ENCODE data around the gene PRSS1. TPM values are rescaled to one million over a fixed set of nuclear protein-coding genes. Genes with fewer than 3 reads are reported as not detected.
"Not testable (repeated sequence)": the region's sequence is repeated elsewhere in the genome, so short reads cannot be mapped to it uniquely, and the experiment has no call there.

The PRSS1 gene
- total RNA-seq, 1 experiment from 2014 or later = not detected

DNA sequence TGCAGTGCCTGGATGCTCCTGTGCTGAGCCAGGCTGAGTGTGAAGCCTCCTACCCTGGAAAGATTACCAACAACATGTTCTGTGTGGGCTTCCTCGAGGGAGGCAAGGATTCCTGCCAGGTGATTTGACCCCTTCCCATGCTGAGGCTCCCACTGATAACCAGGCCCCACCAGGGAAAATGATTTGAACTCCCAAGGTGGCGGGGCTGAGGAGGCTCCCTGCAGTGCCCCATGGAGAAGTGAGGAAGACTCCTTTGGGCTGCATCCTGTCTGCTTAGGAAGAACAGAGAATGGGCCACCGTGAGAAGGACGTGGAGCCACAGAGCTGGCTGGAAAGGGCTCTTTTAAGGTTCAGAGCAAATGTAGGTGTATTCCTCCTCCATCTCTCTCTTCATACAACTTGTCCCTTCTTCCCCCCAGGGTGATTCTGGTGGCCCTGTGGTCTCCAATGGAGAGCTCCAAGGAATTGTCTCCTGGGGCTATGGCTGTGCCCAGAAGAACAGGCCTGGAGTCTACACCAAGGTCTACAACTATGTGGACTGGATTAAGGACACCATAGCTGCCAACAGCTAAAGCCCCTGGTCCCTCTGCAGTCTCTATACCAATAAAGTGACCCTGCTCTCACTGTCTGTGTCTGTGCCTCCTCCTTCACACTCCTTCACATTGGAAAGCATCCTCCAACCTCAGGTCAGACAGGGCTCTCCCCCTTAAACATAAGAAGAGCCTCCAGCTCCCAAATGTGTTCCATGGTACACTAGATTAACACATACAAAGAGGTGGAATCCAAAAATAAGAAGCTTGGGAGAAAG is 24.9 kb downstream of the PRSS1 start:
- TF ChIP-seq, protein P1, sequence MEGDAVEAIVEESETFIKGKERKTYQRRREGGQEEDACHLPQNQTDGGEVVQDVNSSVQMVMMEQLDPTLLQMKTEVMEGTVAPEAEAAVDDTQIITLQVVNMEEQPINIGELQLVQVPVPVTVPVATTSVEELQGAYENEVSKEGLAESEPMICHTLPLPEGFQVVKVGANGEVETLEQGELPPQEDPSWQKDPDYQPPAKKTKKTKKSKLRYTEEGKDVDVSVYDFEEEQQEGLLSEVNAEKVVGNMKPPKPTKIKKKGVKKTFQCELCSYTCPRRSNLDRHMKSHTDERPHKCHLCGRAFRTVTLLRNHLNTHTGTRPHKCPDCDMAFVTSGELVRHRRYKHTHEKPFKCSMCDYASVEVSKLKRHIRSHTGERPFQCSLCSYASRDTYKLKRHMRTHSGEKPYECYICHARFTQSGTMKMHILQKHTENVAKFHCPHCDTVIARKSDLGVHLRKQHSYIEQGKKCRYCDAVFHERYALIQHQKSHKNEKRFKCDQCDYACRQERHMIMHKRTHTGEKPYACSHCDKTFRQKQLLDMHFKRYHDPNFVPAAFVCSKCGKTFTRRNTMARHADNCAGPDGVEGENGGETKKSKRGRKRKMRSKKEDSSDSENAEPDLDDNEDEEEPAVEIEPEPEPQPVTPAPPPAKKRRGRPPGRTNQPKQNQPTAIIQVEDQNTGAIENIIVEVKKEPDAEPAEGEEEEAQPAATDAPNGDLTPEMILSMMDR (IDR thresholded peaks at IDR 0.05; ENCODE audit: unreplicated experiment) = no peak
- no peak for DNase-seq (ENCODE audit: unreplicated experiment)
- ChIA-PET CTCF (interaction anchor here (0.6 to 2.3 kb wide), 12 partner anchors 9 to 291 kb away, joined by 3 to 17 read pairs (median 4); no protein-coding TSS in a partner anchor), POLR2A (no interaction called here)
- Mint-ChIP-seq H3K27ac (ENCODE audit: low read depth, unreplicated experiment) (no peak overlapping the region), H3K27me3 (ENCODE audit: insufficient read depth, unreplicated experiment) (peaks cover 37% of the 10 kb centered on the region), H3K4me1 (ENCODE audit: insufficient read depth, unreplicated experiment) (peaks cover 13% of the 10 kb centered on the region), H3K4me3 (ENCODE audit: unreplicated experiment) (no peak overlapping the region), H3K9me3 (ENCODE audit: unreplicated experiment) (peaks cover 7% of the 10 kb centered on the region), H3K36me3 (ENCODE audit: insufficient read depth, unreplicated experiment) (no peaks in the 10 kb centered on the region)
- intact Hi-C loops (cut with micrococcal nuclease) = no loop called here
- BruUV-seq (replicated peaks) = no TSS peak

DNA sequence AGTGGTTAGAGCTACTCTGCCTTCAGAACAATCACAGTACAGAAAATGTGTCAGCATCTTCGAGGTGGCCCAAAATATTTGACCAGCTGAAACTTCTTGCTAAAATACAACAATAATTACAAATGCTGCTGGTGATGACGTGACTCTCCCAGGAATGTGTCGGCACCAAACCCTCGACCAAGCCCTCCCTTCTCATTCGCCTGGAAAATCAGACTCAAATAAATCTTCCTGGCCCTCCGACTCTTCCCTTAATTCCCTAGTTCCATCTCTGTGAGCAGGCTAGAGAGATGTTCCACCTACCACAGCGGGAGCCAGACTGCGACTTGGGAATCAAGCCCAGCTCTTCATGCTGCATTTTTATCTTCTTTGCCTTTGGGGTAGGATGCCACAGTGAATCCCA is 25.6 kb downstream of the PRSS1 start:
- peaks cover 7% of the 10 kb centered on the region for H3K9me3 Mint-ChIP-seq (ENCODE audit: unreplicated experiment)
- H3K27me3 Mint-ChIP-seq (ENCODE audit: insufficient read depth, unreplicated experiment) = peaks cover 30% of the 10 kb centered on the region
- no peak overlapping the region for H3K4me3 Mint-ChIP-seq (ENCODE audit: unreplicated experiment)
- DNase-seq (ENCODE audit: unreplicated experiment) = no peak
- TF ChIP-seq, protein P1 (IDR thresholded peaks at IDR 0.05; ENCODE audit: unreplicated experiment) = no peak
- H3K4me1 Mint-ChIP-seq (ENCODE audit: insufficient read depth, unreplicated experiment) = peaks cover 13% of the 10 kb centered on the region
- intact Hi-C loops (cut with micrococcal nuclease) = no loop called here
- no peaks in the 10 kb centered on the region for H3K36me3 Mint-ChIP-seq (ENCODE audit: insufficient read depth, unreplicated experiment)
- H3K27ac Mint-ChIP-seq (ENCODE audit: low read depth, unreplicated experiment) = no peak overlapping the region
- no TSS peak for BruUV-seq (replicated peaks)
- ChIA-PET CTCF (interaction anchor here (0.6 to 2.3 kb wide), 10 partner anchors 8 to 292 kb away, joined by 3 to 17 read pairs (median 4); no protein-coding TSS in a partner anchor), POLR2A (no interaction called here)

DNA sequence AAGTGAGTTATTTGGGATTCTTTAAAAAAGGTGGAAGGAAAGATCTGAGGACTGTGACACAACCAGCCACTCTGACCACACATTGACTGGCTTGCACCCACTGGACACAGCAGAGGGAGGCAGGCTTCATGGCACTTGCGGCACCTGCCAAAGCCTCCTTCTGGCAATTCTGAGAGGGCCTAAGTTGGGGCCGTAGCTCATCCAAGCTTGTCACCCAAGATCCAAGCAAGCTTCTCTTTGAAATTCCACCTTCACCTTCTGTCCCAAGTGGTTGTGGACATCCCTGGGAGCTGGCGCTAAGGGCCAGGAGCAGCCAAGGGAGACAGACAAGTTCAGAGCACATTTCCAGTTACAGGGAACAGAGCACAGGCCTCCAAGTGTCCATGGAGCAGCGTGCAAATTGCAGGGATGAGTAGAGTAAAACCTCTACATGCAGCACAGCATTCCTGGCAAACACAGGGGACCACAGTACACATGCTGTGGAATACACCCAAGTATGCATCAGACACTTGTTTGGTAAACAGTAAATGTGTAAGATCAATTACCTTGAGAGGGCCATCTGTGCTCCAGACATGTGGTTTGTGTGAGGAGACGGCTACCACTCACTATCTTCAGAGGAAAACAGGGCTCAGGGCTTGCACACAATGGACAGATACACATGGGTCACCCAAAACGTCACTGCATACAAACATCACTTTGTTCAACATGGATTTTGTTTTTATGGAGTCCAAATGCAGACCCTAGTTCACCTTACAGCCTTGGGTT is 26.3 kb downstream of the PRSS1 start:
- intact Hi-C loops (cut with micrococcal nuclease); DNase-seq (ENCODE audit: unreplicated experiment); BruUV-seq (replicated peaks); H3K36me3 Mint-ChIP-seq (ENCODE audit: insufficient read depth, unreplicated experiment); H3K4me3 Mint-ChIP-seq (ENCODE audit: unreplicated experiment); H3K9me3 Mint-ChIP-seq (ENCODE audit: unreplicated experiment); H3K27ac Mint-ChIP-seq (ENCODE audit: low read depth, unreplicated experiment); POLR2A ChIA-PET: not testable (repeated sequence)
- H3K27me3 Mint-ChIP-seq (ENCODE audit: insufficient read depth, unreplicated experiment) = peaks cover 23% of the 10 kb centered on the region
- peaks cover 13% of the 10 kb centered on the region for H3K4me1 Mint-ChIP-seq (ENCODE audit: insufficient read depth, unreplicated experiment)
- CTCF ChIA-PET = interaction anchor here (0.9 to 2.3 kb wide), 5 partner anchors 7 to 260 kb away, joined by 4 to 17 read pairs (median 12); no protein-coding TSS in a partner anchor

DNA sequence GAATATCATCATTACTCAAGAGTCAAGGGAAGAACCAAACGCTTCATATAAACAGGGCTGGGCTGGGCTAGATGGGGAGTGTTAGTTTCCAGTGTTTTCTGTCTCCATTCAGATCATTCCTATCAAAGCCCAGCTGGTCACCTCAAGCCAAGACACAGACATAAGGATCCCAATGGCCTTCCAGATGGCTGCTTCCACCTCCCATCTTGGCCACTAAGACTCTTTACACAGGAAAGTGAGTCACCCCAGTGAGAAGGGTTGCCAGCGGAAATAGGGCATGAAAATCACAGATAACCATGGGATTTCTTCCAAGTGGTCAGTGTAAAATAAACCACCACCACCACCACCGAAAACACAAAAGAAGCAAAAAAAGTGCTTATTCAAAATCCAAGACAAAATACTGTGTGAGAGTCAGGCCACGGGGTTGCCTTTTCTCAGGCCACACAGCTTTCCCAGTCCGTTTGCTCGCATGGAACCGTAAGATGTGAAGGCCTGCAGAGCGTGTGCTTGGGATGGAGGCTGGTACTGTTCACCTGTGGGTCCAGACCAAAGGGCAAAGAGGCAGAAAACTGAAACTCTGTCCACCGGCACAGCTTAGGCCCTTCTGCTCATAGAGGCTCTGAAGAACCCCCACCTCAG is 27.1 kb downstream of the PRSS1 start:
- H3K27me3 Mint-ChIP-seq (ENCODE audit: insufficient read depth, unreplicated experiment) = peaks cover 15% of the 10 kb centered on the region
- intact Hi-C loops (cut with micrococcal nuclease) = no loop called here
- ChIA-PET CTCF (interaction anchor here (0.6 to 1.8 kb wide), 6 partner anchors 11 to 293 kb away, joined by 3 to 9 read pairs (median 3); no protein-coding TSS in a partner anchor), POLR2A (no interaction called here)
- DNase-seq (ENCODE audit: unreplicated experiment) = peak; percentile 65
- TF ChIP-seq, protein P1 (IDR thresholded peaks at IDR 0.05; ENCODE audit: unreplicated experiment) = no peak
- no peak overlapping the region for H3K4me3 Mint-ChIP-seq (ENCODE audit: unreplicated experiment)
- no TSS peak for BruUV-seq (replicated peaks)
- H3K4me1 Mint-ChIP-seq (ENCODE audit: insufficient read depth, unreplicated experiment) = peaks cover 13% of the 10 kb centered on the region
- no peaks in the 10 kb centered on the region for H3K36me3 Mint-ChIP-seq (ENCODE audit: insufficient read depth, unreplicated experiment)
- no peak overlapping the region for H3K27ac Mint-ChIP-seq (ENCODE audit: low read depth, unreplicated experiment)
- H3K9me3 Mint-ChIP-seq (ENCODE audit: unreplicated experiment) = peaks cover 7% of the 10 kb centered on the region

DNA sequence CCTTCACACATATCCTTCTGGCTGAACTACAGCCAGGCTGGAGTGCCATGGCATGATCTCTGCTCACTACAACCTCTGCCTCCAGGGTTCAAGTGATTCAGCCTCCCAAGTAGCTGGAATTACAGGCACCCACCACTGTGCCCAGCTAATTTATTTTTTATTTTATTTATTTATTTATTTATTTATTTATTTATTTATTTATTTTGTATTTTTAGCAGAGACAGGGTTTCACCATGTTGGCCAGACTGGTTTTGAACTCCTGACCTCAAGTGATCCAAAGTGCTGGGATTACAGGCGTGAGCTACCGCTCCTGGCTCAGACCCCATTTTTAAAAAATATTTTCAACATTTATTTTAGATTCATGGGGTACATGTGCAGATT is 27.6 kb downstream of the PRSS1 start:
- BruUV-seq (replicated peaks); H3K4me3 Mint-ChIP-seq (ENCODE audit: unreplicated experiment); H3K27ac Mint-ChIP-seq (ENCODE audit: low read depth, unreplicated experiment); H3K9me3 Mint-ChIP-seq (ENCODE audit: unreplicated experiment); intact Hi-C loops (cut with micrococcal nuclease); H3K36me3 Mint-ChIP-seq (ENCODE audit: insufficient read depth, unreplicated experiment); POLR2A ChIA-PET; DNase-seq (ENCODE audit: unreplicated experiment): not testable (repeated sequence)
- CTCF ChIA-PET = interaction anchor here (0.6 to 1.8 kb wide), 7 partner anchors 11 to 294 kb away, joined by 3 to 9 read pairs (median 3); no protein-coding TSS in a partner anchor
- Mint-ChIP-seq H3K27me3 (ENCODE audit: insufficient read depth, unreplicated experiment) (peaks cover 13% of the 10 kb centered on the region), H3K4me1 (ENCODE audit: insufficient read depth, unreplicated experiment) (peaks cover 13% of the 10 kb centered on the region)
